Small intestine (tissue), 7 donors: Measurements from ENCODE around the gene KIF5C. TPM values are rescaled to one million over a fixed set of nuclear protein-coding genes. Genes with fewer than 3 reads are reported as not detected.
A peak's percentile ranks its signal among the peaks of the same experiment; 100 is the strongest.
"Not testable (repeated sequence)": the region's sequence is repeated elsewhere in the genome, so short reads cannot be mapped to it uniquely, and the experiment has no call there.

ENCODE experiments used
- DNase-seq, 2 donors: peaks; one replicate each; pipeline versions ENCODE4 v3.0.0 to v3.0.0-alpha.2; 2013
- FAIRE-seq: peaks from 2 replicates; lab custom pipeline; 2012; peaks lifted over from hg19 to GRCh38; lab: Jason Lieb, UNC
- H3K27ac ChIP-seq, 3 donors: one replicate each; pipeline ENCODE4 v1.5.1; 2013; ENCODE audit warnings: low read length in 2 of 3, mild to moderate bottlenecking in 2 of 3, control low read depth in 1 of 3, inconsistent platforms in 1 of 3, low read depth in 1 of 3, moderate library complexity in 1 of 3
- H3K27me3 ChIP-seq, 3 donors: one replicate each; pipeline ENCODE4 v1.6.1; 2013; ENCODE audit warnings: low read length in 3 of 3, inconsistent platforms in 1 of 3; ENCODE audit not compliant: control insufficient read depth in 3 of 3, insufficient read depth in 3 of 3
- H3K36me3 ChIP-seq, 3 donors: one replicate each; pipeline ENCODE4 v1.6.1; 2013; ENCODE audit warnings: low read length in 3 of 3, inconsistent platforms in 1 of 3, low read depth in 1 of 3, mild to moderate bottlenecking in 1 of 3, moderate library complexity in 1 of 3; ENCODE audit not compliant: control insufficient read depth in 3 of 3, insufficient read depth in 2 of 3
- H3K4me1 ChIP-seq, 3 donors: one replicate each; pipeline ENCODE4 v1.6.1; 2013; ENCODE audit warnings: low read length in 2 of 3, inconsistent platforms in 1 of 3, low read depth in 1 of 3, mild to moderate bottlenecking in 1 of 3, moderate library complexity in 1 of 3; ENCODE audit not compliant: control insufficient read depth in 3 of 3, insufficient read depth in 2 of 3
- H3K4me3 ChIP-seq, 3 donors: one replicate each; pipeline ENCODE4 v1.5.1; 2013; ENCODE audit warnings: low read length in 3 of 3, control low read depth in 1 of 3, inconsistent platforms in 1 of 3, low read depth in 1 of 3, mild to moderate bottlenecking in 1 of 3, moderate library complexity in 1 of 3
- H3K9me3 ChIP-seq, 2 donors: one replicate each; pipeline ENCODE4 v1.6.1; 2013; ENCODE audit warnings: low read depth in 1 of 2, low read length in 1 of 2; ENCODE audit not compliant: control insufficient read depth in 2 of 2, insufficient read depth in 1 of 2
- WGBS, 3 donors: extraction: QIAGEN DNeasy Blood & Tissue Kit; methylation state at CpG; one replicate each; pipeline ENCODE4 v1.1.7; 2013; 5-methylcytosine and 5-hydroxymethylcytosine counted together
- polyA plus RNA-seq, 4 donors: library from polyadenylated mRNA; stranded (reverse) in 3 of 4; unstranded in 1 of 4; fragments of 200-250 nt in 3 of 4; fragments of 120-200 nt in 1 of 4; gene quantifications; one replicate each; pipeline versions ENCODE4 v1.2.1 to v1.2.3, GENCODE V29; 2013
- donor health status: healthy with polysubstance abuse.
- donor health status: control.
- donor health status: control.
- donor health status: Bipolar disorder and iron deficiency.
- donor health status: healthy.

KIF5C gene
- polyA plus RNA-seq, 4 donors: 0.22 to 6.4 (median 2.4) TPM

DNA sequence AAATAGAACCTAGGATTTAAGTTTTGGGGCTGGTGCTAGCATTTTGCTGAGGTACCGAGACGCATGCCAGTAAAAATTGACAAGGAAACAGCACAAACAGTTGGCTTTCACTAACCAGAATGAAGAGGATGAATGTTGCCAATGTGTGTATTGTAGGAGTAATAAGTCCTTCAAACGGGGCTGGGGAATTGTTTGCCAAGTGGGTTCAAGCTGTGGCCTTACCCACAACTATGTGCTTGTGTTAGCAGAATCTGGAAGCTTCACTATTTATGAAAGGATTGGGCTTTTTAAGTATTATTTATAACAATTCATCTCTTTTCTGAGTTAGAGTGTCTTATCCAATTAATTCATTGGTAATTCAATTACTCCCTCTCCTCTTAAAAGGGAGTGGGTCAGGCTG lies 15.0 kb upstream of the KIF5C start:
- H3K9me3 ChIP-seq: no peaks in the 10 kb centered on the region
- FAIRE-seq: no peak
- 59 to 65% (median 61%) methylated on average over 3 of the region's 3 CpGs for WGBS, 3 donors

GRCh38 chr2:148861367-148861766 lies 13.7 kb upstream of the KIF5C start:
- Histone ChIP-seq H3K9me3 (no peaks in the 10 kb centered on the region), H3K4me3 (no peak overlapping the region), H3K27me3 (peaks cover 0 to 4% (median 3%) of the 10 kb centered on the region in 3 donors), H3K27ac (no peak overlapping the region), H3K4me1 (no peaks in the 10 kb centered on the region), H3K36me3 (no peaks in the 10 kb centered on the region)
- 52 to 69% (median 61%) methylated on average over 5 of the region's 5 CpGs for WGBS, 3 donors
- no peak for DNase-seq
- FAIRE-seq: no peak

More for the DNA sequence above, 15.0 kb upstream of the KIF5C start:
- Histone ChIP-seq H3K4me1 (no peaks in the 10 kb centered on the region), H3K4me3 (no peak overlapping the region), H3K27ac (no peak overlapping the region), H3K27me3 (peaks cover 0 to 5% (median 0%) of the 10 kb centered on the region in 3 donors), H3K36me3 (no peaks in the 10 kb centered on the region)
- DNase-seq: no peak

GRCh38 chr2:148862478-148862877 lies 12.5 kb upstream of the KIF5C start:
- not testable (repeated sequence) for H3K9me3 ChIP-seq, DNase-seq, H3K27ac ChIP-seq, H3K4me1 ChIP-seq, H3K27me3 ChIP-seq, H3K36me3 ChIP-seq, H3K4me3 ChIP-seq, FAIRE-seq
- 81 to 88% (median 86%) methylated on average over 6 of the region's 6 CpGs for WGBS, 3 donors

DNA sequence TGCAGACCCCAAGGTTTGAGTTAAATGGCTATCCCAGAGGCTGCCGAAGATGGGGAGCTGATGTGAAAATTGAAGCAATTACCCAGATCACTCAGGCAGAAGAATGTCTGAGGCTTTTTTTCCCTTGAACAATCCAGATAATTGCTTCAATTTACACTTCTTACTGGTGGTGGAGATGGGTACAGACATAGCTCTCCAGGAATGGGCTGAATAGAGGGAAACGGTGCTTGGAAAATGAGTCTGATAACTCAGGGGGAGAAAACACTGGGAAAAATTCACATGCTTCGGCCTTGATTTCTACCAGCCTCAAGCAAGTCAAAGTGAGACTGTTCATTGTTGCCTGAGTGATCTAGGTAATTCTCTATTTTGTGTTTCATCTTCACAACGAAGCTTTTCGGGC lies 9.5 kb upstream of the KIF5C start:
- no peak overlapping the region for H3K27ac ChIP-seq
- DNase-seq: no peak
- WGBS, 3 donors: 85 to 87% (median 86%) methylated on average over 5 of the region's 5 CpGs
- no peak overlapping the region for H3K4me3 ChIP-seq
- H3K36me3 ChIP-seq: no peaks in the 10 kb centered on the region
- no peaks in the 10 kb centered on the region for H3K9me3 ChIP-seq
- peaks cover 0 to 10% (median 3%) of the 10 kb centered on the region in 3 donors for H3K27me3 ChIP-seq
- no peak for FAIRE-seq
- H3K4me1 ChIP-seq: no peaks in the 10 kb centered on the region

GRCh38 chr2:148866091-148866490 lies 8.9 kb upstream of the KIF5C start:
- no peak overlapping the region for H3K4me3 ChIP-seq
- no peak overlapping the region for H3K27ac ChIP-seq
- WGBS, 3 donors: 56 to 64% (median 59%) methylated on average over 4 of the region's 4 CpGs
- peaks cover 0 to 10% (median 3%) of the 10 kb centered on the region in 3 donors for H3K27me3 ChIP-seq
- FAIRE-seq (no peak), DNase-seq (no peak)
- no peaks in the 10 kb centered on the region for H3K4me1 ChIP-seq
- H3K36me3 ChIP-seq: no peaks in the 10 kb centered on the region
- H3K9me3 ChIP-seq: no peaks in the 10 kb centered on the region

DNA sequence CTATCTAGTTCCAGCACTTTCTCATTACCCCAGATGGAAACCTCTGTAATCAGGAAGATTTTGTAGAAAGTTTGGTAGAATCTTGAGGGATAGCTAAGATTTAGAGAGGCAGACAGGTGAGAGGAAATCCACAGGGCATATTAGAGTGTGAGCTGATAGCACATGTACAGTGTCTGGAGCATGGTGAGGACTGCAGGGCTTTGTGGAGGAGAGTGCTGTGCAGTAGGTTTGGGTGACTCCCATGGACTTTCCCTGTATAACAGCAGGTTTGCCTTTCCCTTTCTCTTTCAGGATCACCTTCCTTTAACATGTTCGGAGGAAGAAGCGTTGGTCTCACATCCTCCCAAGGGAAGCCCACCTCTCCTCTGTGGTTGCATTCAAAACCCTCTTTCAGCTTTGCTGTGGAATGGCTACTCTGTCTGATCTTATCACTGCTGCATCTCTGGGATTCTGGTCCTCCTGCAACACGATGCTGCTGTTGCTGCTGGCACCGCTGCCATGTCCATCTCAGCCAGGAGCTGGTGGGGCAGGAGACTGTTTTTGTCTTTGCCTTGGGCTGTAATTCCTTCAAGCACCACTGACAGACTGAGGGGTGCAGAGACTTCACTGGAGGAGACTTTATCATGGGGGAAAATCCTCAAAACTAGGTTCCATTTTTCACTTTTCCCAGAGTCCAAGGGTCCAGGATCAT lies 7.8 kb upstream of the KIF5C start:
- FAIRE-seq: no peak
- peaks cover 0 to 10% (median 3%) of the 10 kb centered on the region in 3 donors for H3K27me3 ChIP-seq
- no peak for DNase-seq
- no peak overlapping the region for H3K27ac ChIP-seq
- no peaks in the 10 kb centered on the region for H3K4me1 ChIP-seq
- H3K4me3 ChIP-seq: no peak overlapping the region
- H3K9me3 ChIP-seq: no peaks in the 10 kb centered on the region
- H3K36me3 ChIP-seq: no peaks in the 10 kb centered on the region
- WGBS, 3 donors: 64 to 78% (median 69%) methylated on average over 4 of the region's 4 CpGs

DNA sequence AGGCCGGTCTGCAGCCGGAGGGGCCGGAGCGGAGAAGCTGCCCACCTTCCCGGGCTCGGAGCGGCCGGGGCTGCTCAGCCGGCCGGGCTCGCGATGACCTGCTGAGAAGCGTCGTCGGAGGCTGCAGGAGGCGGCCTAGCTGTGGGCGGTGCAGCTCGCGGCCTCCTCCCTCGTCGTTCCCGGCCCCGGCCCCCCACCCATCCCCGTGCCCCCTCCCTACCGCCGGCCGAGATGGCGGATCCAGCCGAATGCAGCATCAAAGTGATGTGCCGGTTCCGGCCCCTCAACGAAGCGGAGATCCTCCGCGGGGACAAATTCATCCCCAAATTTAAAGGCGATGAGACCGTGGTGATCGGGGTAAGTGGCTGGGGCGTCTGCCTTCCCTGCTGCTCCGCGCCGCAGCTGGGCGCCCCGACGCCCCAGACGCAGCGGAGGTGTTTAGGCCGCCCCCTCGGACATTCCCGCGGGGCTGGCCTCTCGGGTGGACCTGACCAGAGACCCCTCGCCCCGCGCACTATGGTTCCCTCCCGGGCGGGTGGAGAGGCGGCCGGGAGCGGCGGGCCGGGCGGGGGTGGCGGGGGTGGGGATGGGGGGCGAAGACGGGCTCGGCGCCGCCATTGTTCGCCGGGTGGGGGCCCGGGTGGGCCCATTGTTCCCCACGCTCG lies 492 bp downstream of the KIF5C start:
- peaks cover 4 to 9% (median 7%) of the 10 kb centered on the region in 3 donors for H3K4me1 ChIP-seq
- H3K27ac ChIP-seq: no peak overlapping the region
- DNase-seq: no peak
- peaks cover 0 to 7% of the 10 kb centered on the region in 2 donors for H3K9me3 ChIP-seq
- WGBS, 3 donors: 2 to 4% (median 3%) methylated on average over 33 to 74 of the region's 74 CpGs
- peak overlapping the region; percentile 41 to 62 (median 41) for H3K4me3 ChIP-seq
- H3K27me3 ChIP-seq: peaks cover 0 to 42% (median 15%) of the 10 kb centered on the region in 3 donors
- no peaks in the 10 kb centered on the region for H3K36me3 ChIP-seq
- FAIRE-seq: no peak

DNA sequence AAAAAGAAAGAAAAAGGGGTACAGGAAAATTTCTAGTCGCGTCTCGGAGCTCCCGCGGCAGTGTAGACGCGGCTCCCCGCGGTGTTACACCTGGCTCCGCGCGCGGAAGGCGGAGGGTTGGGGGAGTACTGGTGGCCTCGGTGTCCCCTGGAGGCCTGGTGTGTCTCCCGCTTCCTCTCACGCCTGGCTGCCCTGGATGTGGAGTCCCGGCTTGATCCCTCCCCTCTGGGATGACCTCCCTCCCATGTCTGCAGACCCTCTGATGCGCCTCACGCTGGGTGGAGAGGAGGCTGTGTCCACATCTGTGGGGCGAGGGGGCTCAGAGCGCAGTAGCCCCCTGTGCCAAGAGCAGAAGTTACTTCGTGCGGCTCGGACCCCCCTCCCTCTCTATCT lies 1.2 kb downstream of the KIF5C start:
- DNase-seq (peak in 1 of 2 donors; percentile 26), FAIRE-seq (no peak)
- H3K27me3 ChIP-seq: peaks cover 0 to 42% (median 15%) of the 10 kb centered on the region in 3 donors
- peaks cover 0 to 7% of the 10 kb centered on the region in 2 donors for H3K9me3 ChIP-seq
- WGBS, 3 donors: 4 to 5% (median 4%) methylated on average over 24 to 25 of the region's 25 CpGs
- H3K27ac ChIP-seq: peak overlapping the region in 1 of 3 donors; percentile 40
- H3K4me3 ChIP-seq: peak overlapping the region; percentile 23 to 62 (median 36)
- peaks cover 4 to 9% (median 7%) of the 10 kb centered on the region in 3 donors for H3K4me1 ChIP-seq
- no peaks in the 10 kb centered on the region for H3K36me3 ChIP-seq
